HuH-7 (cell line): ENCODE measurements around the gene RASL12.
"Not testable (repeated sequence)": the region's sequence is repeated elsewhere in the genome, so short reads cannot be mapped to it uniquely, and the experiment has no call there.

Experiments used
- DNase-seq: peaks from one replicate; pipeline ENCODE4 v3.0.0; 2011; ENCODE audit warnings: low spot score

RASL12 gene

DNA sequence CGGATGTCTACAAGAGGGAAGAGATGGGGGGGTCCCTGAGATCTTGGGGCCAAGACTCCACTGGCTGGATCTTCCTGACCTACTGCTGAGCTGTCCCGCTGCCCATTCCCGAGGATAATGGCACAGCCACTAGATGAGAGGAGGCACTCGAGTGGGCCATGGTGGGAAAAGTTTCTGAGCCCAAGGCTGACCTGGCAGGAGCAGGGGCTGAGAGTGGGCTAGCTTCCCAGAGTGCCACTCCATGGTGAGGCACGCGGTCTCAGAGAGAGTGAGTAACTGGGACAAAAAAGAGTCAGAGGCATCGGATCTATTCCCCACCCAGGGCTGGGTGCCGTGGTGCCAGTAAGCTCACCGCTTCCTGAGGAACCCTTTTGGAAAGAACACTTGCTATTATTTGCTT lies 11.7 kb downstream of the RASL12 start:
- no peak for DNase-seq

DNA sequence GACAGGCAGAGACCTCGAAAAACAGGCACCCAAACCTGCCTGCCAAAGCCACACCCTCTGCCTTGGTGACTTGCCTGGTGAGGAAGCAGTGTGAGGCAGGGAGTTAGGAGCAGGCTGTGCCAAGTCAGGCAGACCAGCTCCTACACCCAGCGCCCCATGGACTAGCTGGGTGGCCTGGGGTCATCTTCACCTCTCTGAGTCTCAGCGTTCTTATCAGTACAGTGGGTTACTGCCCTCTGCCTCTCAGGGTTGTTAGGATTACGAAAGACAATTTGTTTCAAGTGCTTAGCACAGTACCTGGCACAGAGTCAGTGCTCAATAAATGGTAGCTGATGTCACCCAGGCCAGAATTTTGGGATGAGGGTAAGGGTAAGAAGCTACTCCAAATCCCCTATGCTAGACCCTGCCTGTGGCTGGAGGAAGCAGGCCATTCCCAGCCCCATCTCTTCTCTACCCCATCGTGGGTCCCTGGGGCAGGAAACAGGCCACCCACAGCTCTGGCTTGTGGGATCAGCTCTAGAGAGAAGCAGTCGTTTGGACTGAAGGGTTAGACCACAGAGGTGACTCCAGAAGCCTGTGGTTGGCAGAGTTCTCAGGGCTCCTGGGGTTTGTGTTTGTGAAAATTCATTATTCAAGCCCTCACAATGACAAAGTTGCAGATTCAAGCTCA lies 12.5 kb downstream of the RASL12 start:
- DNase-seq: peak; percentile 59

DNA sequence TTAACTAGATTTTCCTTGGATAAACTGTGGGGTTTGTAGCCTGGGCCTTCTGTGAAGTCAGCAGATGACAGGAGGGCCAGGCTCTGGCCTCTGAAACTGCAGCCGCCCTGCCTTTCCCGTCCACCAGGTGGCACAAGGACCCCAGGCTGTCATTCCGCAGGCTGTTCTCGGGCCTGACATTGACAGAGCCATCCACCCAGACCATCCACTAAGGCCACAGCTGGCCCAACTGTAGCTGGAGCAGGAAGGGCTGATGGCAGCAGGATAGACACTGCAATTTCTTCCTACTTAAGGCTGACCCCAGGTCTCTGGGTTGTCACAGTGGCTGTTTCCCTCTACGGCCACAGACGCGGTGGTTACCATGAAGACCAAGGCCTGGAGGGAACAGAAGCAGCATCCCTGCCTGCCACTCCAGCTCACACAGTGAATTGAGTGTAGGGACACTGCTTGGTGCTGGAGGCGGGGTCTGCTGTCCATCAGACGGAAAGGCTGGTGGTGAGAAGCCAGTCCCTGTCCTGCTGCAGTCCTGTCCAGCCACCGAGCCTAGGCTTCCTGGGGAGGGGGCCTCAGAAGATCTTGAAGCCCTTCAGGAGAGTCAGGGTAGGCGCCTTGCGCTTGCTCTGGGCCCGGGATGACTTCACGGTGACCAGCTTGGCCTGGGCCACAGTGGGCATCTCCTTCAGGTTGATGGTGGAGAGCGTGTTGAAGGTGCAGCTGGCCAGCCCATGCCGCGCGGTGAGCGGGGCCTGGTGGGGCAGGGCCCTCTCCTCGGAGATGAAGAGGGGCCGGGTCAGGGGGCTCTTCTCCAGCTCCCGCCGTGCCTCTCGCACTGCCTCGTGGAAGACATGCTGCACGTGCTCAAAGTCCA lies 13.2 kb downstream of the RASL12 start:
- peak; percentile 92 for DNase-seq

DNA sequence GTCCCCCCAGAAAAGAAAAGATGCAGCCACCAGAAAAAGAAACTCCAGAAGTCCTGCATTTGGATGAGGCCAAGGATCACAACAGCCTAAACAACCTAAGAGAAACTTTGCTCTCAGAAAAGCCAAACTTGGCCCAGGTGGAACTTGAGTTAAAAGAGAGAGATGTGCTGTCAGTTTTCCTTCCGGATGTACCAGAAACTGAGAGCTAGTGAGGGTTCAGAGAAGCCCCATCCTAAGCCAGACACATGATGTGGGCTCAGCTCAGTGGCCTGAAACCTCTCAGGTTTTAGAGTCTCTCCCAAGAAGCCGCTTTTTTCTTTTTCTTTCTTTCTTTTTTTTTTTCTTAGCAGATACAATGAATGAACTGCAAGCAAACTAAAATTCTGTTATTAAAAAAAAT lies 14.8 kb downstream of the RASL12 start:
- no peak for DNase-seq

DNA sequence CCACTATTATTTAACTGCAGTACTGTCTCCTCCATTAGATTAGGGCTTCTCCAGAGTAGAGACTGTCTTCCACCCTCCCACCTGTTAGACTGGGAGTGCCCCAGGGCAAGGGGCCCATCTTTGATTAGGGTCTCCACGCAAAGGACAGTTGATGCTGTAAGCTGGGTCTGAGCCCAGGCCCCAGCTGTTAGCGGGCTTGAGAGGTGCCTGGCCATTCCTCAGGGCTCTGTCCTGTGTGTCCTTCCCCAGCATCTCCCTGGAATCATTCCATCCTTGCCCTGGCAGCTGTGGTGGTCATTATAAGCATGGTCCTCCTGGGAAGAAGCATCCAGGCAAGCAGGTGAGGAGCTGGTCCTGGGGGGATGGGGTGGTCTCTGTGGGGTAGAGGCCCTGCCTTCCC lies 16.5 kb downstream of the RASL12 start:
- no peak for DNase-seq

DNA sequence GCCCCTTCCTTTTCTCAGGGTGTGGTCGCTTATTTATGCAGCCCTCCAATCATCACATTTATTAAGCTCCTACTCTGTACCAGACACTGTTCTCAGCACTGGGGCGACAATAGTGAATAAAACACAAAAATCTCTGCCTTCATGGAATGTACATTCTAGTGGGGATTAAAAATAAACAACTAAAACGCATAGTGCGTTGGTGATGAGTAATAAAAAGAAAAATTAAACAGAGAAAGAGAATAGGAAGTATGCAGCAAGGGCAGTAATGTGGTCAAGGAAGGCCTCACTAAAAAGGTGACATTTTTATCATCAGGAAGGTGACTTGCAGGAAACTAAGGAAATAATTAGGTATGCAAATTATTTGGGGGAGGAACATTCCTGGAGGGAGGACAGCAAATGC lies 17.5 kb downstream of the RASL12 start:
- no peak for DNase-seq

DNA sequence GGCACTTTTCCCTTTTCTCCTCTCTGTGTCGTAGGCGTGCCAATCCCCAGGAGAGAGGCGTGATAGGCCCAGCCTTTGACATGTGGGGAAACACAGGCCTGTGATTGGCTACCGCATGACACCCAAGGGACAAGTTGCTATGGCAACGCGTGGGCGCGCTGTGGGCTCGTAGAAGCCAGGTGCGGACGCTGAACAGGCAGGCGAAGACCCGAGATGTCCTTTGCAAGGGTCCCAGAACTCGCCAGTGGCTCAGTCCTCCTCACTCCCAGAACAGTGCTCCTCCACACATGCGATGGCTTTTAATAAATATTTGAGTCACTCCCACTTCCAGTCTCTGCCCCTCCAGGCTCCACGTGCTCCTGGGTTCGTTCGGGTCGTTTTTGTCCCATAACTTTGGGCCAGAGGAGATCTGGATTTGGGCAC lies 18.4 kb downstream of the RASL12 start:
- no peak for DNase-seq

DNA sequence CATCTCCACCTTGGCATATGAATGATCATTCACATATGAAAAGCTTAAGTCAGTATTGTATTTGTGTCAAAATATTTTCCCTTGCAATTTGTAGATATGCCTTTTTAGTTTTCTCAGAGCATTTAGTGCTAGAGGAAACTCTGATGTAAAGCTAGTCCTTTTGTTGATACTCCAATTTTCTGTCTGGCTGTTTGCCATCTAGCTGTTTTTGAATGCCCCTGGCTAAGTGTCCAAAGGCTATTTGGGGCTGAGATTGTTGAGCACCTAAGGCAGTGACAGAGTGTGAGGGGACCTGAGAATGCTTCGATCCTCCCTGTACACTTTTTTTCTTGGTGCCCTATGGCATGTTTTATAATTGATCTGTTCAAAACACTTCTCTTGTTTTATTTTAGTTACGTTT lies 19.6 kb downstream of the RASL12 start:
- no peak for DNase-seq

DNA sequence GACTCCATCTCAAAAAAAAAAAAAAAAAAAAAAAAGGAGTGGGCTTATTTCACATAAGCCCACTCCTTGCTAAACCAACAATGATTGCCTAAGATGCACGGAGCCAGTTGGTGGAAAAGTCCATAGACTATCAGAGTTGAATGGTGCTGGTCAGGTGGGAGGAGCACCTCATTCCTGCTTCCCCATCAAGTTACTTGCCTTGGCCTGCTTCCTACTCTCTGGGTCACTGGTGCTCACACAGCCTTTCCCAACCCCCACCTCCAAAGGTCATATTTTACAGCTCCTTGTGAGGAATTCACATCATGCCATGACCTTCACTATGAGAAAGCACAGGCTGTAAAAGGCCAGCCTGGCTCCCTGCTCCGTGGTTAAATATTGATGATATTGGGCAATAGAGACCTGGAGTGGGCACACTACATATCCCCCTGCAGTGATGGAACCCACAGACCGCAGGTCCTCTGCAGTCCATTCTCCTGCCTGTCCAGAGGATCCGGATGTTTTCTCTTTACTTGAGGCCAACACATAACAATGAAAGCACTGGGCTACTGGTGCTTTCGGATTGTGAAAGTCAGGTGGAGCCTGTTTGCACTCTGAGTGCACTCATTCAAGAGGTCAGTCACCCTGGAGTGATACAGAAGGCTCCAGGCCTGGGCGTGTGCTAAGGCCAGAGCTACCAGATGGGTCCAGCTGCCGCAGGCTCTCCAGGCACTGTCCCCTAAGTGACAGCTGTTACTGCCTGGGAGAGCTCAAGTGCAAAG lies 22.9 kb downstream of the RASL12 start, which contains the start of gene SLC51B:
TSS of gene SLC51B (plus strand) at position 664 of the 758 bp plus-strand sequence. CDS start 4,618 bp downstream, outside the sequence.
- peak; percentile 77 for DNase-seq

DNA sequence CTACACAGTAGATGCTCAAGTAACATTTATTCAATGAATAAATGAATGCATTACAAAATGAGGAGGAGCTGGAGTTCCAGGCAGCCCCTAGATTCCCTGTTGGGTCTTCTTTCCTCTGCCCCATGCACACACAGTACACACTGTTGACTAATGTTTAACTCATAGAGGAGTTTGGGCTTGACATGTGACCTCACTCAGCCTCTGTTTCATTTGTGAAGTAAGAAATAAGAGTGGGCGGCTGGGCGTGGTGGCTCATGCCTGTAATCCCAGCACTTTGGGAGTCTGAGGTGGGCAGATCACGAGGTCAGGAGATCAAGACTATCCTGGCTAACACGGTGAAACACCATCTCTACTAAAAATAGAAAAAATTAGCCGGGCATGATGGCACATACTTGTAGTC lies 23.6 kb downstream of the RASL12 start:
- DNase-seq: not testable (repeated sequence)

DNA sequence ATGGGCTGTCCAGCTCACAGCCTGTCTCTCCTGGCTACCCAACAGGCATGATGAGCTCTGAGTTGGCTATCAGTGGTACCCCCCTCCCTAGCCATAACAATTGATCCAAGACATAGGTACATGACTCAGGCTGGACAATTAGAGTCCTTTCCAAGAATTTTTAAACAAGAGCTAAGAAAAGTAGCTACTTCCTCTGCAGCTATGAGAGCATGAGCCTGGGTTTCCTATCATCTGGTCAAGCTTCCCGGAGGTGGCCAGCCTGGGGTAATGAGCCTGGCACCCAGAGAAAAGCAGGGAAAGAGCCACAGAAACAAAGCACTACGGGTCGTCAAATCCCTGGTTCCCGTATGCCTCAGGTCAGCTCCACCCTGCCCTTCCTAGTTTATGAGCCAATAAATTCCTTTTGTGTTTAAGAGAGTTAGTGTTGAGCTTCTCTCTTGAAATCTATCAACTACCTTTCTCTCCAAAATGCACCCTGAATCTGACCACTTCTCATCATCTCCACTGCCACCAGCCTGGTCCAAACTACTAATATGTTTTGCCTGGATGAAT lies 24.9 kb downstream of the RASL12 start:
- DNase-seq: no peak

DNA sequence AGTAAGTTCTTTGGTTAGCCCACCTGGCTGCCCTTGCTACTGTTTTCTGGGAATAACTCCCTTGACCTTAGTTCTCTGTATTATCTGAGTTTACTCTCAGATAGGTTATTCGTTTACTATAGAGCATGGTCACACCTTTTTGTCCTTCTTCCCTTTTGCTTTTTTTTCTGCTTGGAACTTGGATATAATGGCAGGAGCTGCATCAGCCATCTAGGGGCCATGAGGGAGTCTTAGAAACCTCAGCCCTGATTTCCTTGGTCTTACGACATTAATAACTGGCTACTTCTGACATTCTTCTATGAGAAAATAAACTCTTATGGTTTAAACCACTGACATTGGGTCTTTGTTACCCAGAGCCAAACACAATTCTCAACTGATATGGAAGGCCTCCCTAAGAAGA lies 26.0 kb downstream of the RASL12 start:
- no peak for DNase-seq

DNA sequence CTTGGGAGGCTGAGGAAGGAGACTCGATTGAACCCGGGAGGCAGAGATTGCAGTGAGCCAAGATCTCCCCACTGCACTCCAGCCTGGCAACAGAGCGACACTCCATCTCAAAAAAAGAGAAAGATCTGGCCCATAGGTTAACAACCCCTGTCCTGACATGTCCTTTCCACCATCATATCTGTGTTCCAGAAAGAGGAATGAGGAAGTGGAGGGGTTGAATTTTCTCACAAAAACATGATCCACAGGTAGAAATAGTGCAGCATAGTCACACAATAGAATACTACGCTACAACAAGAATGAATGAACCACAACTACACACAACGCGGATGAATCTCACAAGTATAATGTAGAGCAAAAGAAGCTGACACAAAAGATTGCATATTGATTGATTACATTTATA lies 27.3 kb downstream of the RASL12 start:
- no peak for DNase-seq

DNA sequence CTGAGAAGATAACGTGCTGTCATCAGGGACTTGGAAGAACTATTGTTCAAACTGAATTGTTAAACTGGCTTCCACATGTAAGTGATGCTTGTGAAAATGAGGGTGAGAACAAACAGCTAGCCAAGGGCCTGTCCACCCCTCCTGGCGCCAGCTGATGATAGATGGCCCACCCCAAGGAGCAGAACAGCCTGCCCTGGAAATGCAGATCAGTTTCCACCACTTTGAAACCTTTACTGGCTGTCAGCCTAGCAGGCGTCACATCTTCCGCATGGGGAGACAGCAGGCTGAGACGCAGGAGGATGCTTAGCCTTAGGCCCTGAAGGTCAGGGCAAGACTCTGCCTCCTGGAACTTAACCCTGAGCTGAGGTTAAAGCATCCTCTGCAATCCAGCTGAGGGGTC lies 29.0 kb downstream of the RASL12 start:
- DNase-seq: no peak

DNA sequence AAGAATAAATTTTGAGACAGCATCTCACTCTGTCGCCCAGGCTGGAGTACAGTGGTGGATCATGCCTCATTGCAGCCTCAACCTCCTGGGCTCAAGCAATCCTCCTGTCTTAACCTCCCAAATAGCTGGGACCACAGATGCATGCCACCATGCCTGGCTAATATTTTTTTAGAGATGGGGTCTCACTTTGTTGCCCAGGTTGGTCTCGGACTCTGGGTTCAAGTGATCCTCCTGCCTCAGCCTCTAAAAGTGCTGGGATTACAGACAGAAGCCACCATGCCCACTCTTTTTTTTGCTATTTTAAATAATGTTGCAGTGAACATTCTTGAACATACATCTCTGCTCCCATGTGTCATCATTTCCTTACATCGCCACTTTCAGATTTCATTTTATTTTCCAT lies 29.4 kb downstream of the RASL12 start:
- DNase-seq: no peak

DNA sequence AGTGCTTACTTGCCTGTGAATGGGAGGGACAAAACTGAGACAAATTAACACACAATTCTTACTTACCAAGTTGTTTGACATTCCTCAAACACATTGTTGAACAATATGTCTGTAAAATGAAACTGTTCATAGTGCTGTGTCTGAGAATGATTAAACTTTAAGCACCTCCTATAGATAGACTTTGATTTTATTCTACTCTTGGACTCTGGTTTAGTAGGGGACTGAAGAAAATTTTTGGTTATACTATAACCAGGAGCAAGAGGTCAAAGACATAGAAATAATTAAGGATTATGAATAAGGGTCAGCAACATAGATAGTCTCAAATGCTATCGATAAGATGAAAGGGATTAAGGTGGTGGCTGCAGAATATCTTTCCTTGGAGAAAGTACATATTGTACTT lies 30.5 kb downstream of the RASL12 start:
- no peak for DNase-seq

DNA sequence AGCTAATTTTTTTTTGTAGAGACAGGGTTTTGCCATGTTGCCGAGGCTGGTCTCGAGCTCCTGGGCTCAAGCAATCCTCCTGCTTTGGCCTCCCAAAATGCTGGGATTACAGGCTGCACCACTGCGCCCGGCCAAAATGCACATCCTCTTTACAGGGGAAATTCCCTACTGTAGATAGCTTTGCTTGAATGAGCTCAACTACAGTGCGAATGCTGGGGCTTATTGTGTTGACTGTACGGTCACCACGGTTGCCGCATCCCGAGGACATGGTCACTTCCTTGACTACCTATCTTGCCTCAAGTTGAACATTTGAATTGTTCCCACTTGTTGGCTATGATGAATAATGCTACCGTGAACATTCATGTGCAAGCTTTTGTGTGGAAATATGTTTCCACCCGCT lies 33.1 kb downstream of the RASL12 start:
- DNase-seq: no peak

DNA sequence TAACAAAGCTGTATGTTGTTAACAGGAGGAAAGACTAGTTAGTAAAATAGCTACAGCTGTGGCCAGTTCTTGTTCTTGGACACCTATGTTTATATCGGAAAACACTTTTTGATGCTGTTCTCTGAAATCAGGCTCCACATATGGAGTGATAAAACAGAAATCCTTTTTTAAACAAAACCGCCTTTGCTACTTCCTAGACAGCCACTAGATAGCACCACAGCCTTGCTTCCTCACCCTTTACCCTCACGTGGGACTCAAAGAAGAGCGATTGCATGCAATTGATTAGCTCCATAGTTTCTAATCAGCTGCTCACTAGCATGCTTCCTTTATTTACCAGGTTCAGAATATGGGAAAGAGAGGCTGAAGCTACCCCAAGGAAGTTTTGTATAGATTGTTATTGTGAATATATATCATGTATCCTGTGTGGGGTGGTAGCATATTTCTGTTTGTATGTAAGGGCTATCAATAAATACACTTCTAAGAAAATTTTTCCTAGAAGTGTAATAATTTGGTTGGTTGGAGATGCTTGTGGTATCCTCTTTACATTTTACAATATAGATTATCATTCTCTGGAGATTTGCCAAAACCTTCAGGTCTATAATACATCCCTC lies 34.0 kb downstream of the RASL12 start:
- DNase-seq: peak; percentile 58

DNA sequence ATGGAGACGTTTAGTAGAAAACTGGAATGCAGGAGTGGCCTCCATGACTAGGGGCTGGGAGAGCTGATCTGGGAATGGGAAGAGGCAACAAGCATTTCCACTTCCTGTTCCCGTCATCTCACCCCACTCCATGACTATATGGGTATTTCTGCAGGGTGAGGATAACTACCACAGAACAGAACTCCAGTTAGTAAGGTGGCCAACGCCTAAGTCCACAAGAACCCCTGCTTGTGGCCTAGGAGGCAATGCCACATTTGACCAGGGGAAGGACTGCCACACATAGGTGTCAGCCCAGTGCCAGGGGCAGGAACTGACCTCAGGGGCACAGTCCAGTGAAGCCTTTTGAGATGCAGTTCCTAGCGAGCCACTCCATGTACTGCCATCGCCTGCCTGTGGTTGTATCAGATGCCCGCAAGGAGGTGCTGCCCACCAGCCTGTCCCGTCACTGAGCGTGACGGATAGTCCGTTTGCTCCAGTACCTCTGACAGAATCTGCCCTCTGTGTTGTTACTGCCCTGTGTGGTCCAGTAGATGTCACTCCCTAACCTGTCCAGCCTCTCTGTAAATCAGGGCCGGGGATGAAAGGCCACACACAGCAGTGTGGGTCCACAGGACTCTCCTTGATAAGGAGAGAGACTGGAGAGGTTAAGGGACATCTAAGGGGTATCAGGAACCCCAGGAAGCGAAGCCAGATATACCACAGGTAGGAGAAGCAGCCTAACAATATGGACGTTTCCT lies 34.8 kb downstream of the RASL12 start:
- DNase-seq: peak; percentile 89

DNA sequence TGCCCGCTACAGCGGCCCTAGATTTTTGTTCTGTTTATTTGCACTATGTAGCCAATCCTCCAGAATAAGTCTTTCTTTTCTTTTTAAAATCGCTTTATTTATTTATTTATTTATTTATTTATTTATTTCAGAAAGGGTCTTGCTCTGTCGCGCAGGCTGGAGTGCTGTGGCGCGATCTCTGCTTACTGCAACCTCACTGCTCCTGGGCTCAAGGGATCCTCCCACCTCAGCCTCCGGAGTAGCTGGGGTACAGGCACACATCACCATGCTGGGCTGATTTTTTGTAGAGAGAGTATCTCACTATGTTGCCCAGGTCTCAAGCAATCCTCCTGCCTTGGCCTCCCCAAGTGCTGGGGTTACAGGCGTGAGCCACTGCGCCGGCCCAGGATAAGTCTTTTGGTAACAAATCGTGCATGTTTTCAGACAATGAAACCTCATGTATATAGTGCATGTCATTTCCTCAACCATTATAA lies 38.0 kb downstream of the RASL12 start:
- DNase-seq: no peak
